ENCODE data around the gene COL23A1. TPM values are rescaled to one million over a fixed set of nuclear protein-coding genes. Genes with fewer than 3 reads are reported as not detected.

Gene COL23A1
- polyA plus RNA-seq, 2 of the 4 experiments (the other 2 are of a cell fraction), result not detected

DNA sequence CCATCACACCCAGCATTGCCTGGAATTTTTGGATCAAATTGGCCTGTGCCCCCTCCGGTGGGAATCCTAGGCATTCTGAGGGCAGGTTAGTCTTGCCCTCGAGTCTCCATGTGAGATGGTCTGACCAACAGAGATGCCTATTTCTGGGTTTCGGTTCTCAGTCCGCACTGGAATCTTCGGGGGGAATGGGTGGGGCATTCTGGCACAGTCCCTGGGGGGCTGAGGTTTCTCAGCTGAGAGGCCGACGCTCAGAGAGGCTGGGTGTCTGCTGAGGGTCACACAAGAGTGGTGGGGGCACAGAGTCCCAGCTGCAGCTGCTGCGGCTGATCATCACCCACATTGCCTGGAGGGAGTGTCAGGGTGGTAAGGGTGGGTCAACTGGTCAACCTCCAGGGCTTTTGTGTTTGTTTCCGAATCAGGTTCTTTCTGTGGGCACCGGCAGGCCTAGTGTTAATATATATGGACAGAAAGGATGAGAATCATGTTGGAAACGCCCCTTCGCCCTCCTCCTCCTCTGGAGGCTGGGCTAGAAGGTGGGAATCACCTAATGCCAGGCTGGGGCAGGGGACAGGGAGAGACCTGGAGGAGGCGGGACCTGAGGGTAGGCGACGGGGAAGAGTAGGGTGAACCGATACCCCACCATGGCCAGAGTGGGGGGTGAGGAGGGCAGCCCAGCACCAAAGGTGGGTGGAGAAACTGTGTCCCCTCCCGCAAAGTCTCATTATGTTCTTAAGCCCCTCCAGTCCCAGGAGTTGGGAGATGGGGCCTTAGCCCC is 208.1 kb downstream of the COL23A1 start:
- 62% methylated on average over 17 of the region's 17 CpGs for WGBS (ENCODE audit: missing lambda C conversion rate)
- H3K4me2 ChIP-seq, result no peak overlapping the region
- no peak for FAIRE-seq
- CTCF ChIA-PET, result no interaction called here
- DNase-seq (ENCODE audit: low read depth in 1 of 2, low spot score in 1 of 2), result no peak
- no peak overlapping the region for H3K4me3 ChIP-seq
- POLR2A ChIA-PET, result no interaction called here
- ATAC-seq, result no peak
- TF ChIP-seq NFE2L2 (conservative IDR thresholded peaks at IDR 0.05; ENCODE audit: low read length), result no peak
- no peak for TF ChIP-seq REST (IDR thresholded peaks at IDR 0.05)
- TF ChIP-seq GATA3 (IDR thresholded peaks at IDR 0.05; ENCODE audit: borderline replicate concordance), result no peak
- TF ChIP-seq HOXB5 (CRISPR knock-in tag; IDR thresholded peaks at IDR 0.05), result no peak
- no peak for TF ChIP-seq HMGXB4 (CRISPR knock-in tag; IDR thresholded peaks at IDR 0.05; ENCODE audit: borderline replicate concordance)
- TF ChIP-seq USF2 (IDR thresholded peaks at IDR 0.05), result no peak
- TF ChIP-seq TFCP2L1 (CRISPR knock-in tag; IDR thresholded peaks at IDR 0.05), result no peak
- TF ChIP-seq FOXS1 (CRISPR knock-in tag; IDR thresholded peaks at IDR 0.05), result no peak
- no peak for TF ChIP-seq PHF8 (IDR thresholded peaks at IDR 0.05; ENCODE audit: borderline replicate concordance, low read depth)
- no peak for TF ChIP-seq ZNF302 (CRISPR knock-in tag; IDR thresholded peaks at IDR 0.05)
- no peak for TF ChIP-seq RCOR1 (IDR thresholded peaks at IDR 0.05; ENCODE audit: low read depth, low read length)
- TF ChIP-seq KDM1A (IDR thresholded peaks at IDR 0.05; ENCODE audit: low read depth), result no peak
- H3K4me1 ChIP-seq, result no peaks in the 10 kb centered on the region
- no peak overlapping the region for H3K27ac ChIP-seq
- no peaks in the 10 kb centered on the region for H3K9me3 ChIP-seq

DNA sequence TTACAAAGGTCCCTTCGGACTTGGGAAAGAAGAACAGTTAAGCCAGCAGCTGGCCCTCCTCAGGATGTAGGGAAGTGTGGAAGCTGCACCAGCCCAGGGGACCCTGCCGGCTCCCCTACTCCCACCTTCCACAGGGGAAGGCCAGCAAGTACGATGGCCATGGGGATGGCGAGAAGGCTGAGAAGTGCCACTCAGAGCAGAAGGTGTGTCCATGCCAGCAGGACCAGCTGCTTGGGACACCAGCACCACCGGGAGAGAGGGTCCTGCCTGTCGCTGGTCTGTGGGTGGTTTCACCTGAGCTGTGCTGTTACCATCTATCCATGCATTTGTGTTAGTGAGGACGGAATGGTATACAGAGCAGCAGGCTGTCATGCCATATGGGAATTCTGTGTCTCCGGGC is 209.0 kb downstream of the COL23A1 start:
- Histone ChIP-seq H3K9me3 (no peaks in the 10 kb centered on the region), H3K4me3 (no peak overlapping the region), H3K27ac (no peak overlapping the region), H3K4me1 (no peaks in the 10 kb centered on the region), H3K4me2 (no peak overlapping the region)
- ChIA-PET CTCF (no interaction called here), POLR2A (no interaction called here)
- ATAC-seq (no peak), DNase-seq (ENCODE audit: low read depth in 1 of 2, low spot score in 1 of 2) (no peak), FAIRE-seq (no peak)
- 73% methylated on average over 8 of the region's 8 CpGs for WGBS (ENCODE audit: missing lambda C conversion rate)
- TF ChIP-seq ZNF302 (CRISPR knock-in tag; IDR thresholded peaks at IDR 0.05), result no peak
- TF ChIP-seq, protein P1, sequence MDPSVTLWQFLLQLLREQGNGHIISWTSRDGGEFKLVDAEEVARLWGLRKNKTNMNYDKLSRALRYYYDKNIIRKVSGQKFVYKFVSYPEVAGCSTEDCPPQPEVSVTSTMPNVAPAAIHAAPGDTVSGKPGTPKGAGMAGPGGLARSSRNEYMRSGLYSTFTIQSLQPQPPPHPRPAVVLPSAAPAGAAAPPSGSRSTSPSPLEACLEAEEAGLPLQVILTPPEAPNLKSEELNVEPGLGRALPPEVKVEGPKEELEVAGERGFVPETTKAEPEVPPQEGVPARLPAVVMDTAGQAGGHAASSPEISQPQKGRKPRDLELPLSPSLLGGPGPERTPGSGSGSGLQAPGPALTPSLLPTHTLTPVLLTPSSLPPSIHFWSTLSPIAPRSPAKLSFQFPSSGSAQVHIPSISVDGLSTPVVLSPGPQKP (IDR thresholded peaks at IDR 0.05; ENCODE audit: low read depth, low read length), result no peak
- no peak for TF ChIP-seq ZFP36 (IDR thresholded peaks at IDR 0.05; ENCODE audit: borderline replicate concordance, partially characterized antibody)
- TF ChIP-seq, protein P2, sequence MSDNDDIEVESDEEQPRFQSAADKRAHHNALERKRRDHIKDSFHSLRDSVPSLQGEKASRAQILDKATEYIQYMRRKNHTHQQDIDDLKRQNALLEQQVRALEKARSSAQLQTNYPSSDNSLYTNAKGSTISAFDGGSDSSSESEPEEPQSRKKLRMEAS (IDR thresholded peaks at IDR 0.05), result no peak

Data from A549 (cell line).